Measurements from ENCODE around the gene PITX3.

GRCh38 chr10:102188298-102188940 lies 52.9 kb downstream of the PITX3 start:
- TF ChIP-seq ARNTL (CRISPR knock-in tag; IDR thresholded peaks at IDR 0.05; ENCODE audit: borderline replicate concordance, low read depth) = no peak
- no peak for TF ChIP-seq CREB5 (CRISPR knock-in tag; IDR thresholded peaks at IDR 0.05; ENCODE audit: low read depth)
- no peak for TF ChIP-seq ZNF70 (CRISPR knock-in tag; IDR thresholded peaks at IDR 0.05)
- TF ChIP-seq ZFP30 (CRISPR knock-in tag; IDR thresholded peaks at IDR 0.05) = no peak
- no peak for TF ChIP-seq PATZ1 (CRISPR knock-in tag; IDR thresholded peaks at IDR 0.05; ENCODE audit: borderline replicate concordance)
- TF ChIP-seq ZNF8 (CRISPR knock-in tag; IDR thresholded peaks at IDR 0.05) = no peak
- TF ChIP-seq ISL1 (CRISPR knock-in tag; IDR thresholded peaks at IDR 0.05) = no peak

All from SK-N-SH treated with all-trans-retinoic acid at 6 μM for 48 hours (cell line).